CD4-positive, alpha-beta T cell (primary cell): ENCODE data around the gene TCAP. TPM values are rescaled to one million over a fixed set of nuclear protein-coding genes. Genes with fewer than 3 reads are reported as not detected.

Experiments used
- ATAC-seq: fragments of 200-7000 bp; cut with Tn5 transposase; one replicate; pipeline ENCODE4 v1.10.0; 2022; ENCODE audit warnings: mild to moderate bottlenecking; ENCODE audit not compliant: poor library complexity
- CTCF ChIA-PET: fragments of 350-600 bp; sonication (Branson Sonifier 250); formaldehyde crosslinking; loops from one replicate; lab custom pipeline; 2021; ENCODE audit warnings: antibody characterized with exemption, inconsistent platforms; lab: Charles Lee
- POLR2A ChIA-PET: fragments of 350-600 bp; sonication (Branson Sonifier 250); formaldehyde crosslinking; loops from one replicate; lab custom pipeline; 2021; ENCODE audit warnings: antibody characterized with exemption, inconsistent platforms; lab: Charles Lee
- DNase-seq, 14 experiments: peaks; one replicate each; pipeline ENCODE4 v3.0.0-alpha.2; 2013 to 2020; ENCODE audit warnings: mixed read lengths in 2 of 14
- H3K27ac ChIP-seq, 2 donors: one replicate each; pipeline versions ENCODE4 v1.5.1 to v1.7.0; 2013; ENCODE audit warnings: low read length in 2 of 2, low read depth in 1 of 2, mild to moderate bottlenecking in 1 of 2
- H3K27me3 ChIP-seq, 2 experiments: 1 replicate in 1 of 2; 2 replicates in 1 of 2; pipeline versions ENCODE4 v1.6.1 to v1.7.0; 2013; ENCODE audit warnings: low read length in 2 of 2, control low read depth in 1 of 2, mild to moderate bottlenecking in 1 of 2, moderate library complexity in 1 of 2; ENCODE audit not compliant: insufficient read depth in 2 of 2, control insufficient read depth in 1 of 2
- H3K36me3 ChIP-seq: one replicate; pipeline ENCODE4 v1.6.1; 2013; ENCODE audit warnings: low read length, control low read depth; ENCODE audit not compliant: insufficient read depth
- H3K4me1 ChIP-seq: one replicate; pipeline ENCODE4 v1.6.1; 2013; ENCODE audit warnings: low read length, control low read depth; ENCODE audit not compliant: insufficient read depth
- H3K4me3 ChIP-seq: one replicate; pipeline ENCODE4 v1.5.1; 2013; ENCODE audit warnings: mild to moderate bottlenecking, low read length, moderate library complexity
- H3K9me3 ChIP-seq, 2 experiments: 1 replicate in 1 of 2; 2 replicates in 1 of 2; pipeline versions ENCODE4 v1.6.1 to v1.7.0; 2013; ENCODE audit warnings: low read length in 2 of 2, mild to moderate bottlenecking in 2 of 2, control low read depth in 1 of 2, moderate library complexity in 1 of 2; ENCODE audit not compliant: control insufficient read depth in 1 of 2, insufficient read depth in 1 of 2
- H3K27ac Mint-ChIP-seq: one replicate; pipeline ENCODE4 v1.8.0; 2020; ENCODE audit warnings: mixed read lengths
- H3K27me3 Mint-ChIP-seq: one replicate; pipeline ENCODE4 v1.8.0; 2021; ENCODE audit warnings: mixed read lengths
- H3K36me3 Mint-ChIP-seq: one replicate; pipeline ENCODE4 v1.8.0; 2021; ENCODE audit warnings: low read depth, mixed read lengths
- H3K4me1 Mint-ChIP-seq: one replicate; pipeline ENCODE4 v1.8.0; 2021; ENCODE audit warnings: low read depth, mixed read lengths
- H3K4me3 Mint-ChIP-seq: one replicate; pipeline ENCODE4 v1.8.0; 2020; ENCODE audit warnings: mild to moderate bottlenecking, mixed read lengths
- H3K9me3 Mint-ChIP-seq: one replicate; pipeline ENCODE4 v1.8.0; 2020; ENCODE audit warnings: mixed read lengths
- intact Hi-C, 2 experiments: fragments of 100-400 bp; cut with DNase I in 1 of 2; cut with micrococcal nuclease in 1 of 2; formaldehyde crosslinking; loops; one replicate each; pipeline versions ENCODE4 v1.15.1 to v1.9.0; 2023 to 2025; cut with DNase I, micrococcal nuclease
- total RNA-seq, 174 experiments: library from RNA in 2 of 174; stranded (reverse) in 2 of 174; gene quantifications; one replicate each; pipeline ENCODE4 v1.2.3 and lab custom pipeline; 2021 to 2026
- TF ChIP-seq, protein P1 (sequence below): fragments of 200-600 bp; IDR thresholded peaks from one replicate; pipeline ENCODE4 v1.8.0; 2022; ENCODE audit warnings: antibody characterized with exemption, mild to moderate bottlenecking

Gene TCAP
- total RNA-seq, 2 experiments from 2014 or later, result 6.4 TPM

DNA sequence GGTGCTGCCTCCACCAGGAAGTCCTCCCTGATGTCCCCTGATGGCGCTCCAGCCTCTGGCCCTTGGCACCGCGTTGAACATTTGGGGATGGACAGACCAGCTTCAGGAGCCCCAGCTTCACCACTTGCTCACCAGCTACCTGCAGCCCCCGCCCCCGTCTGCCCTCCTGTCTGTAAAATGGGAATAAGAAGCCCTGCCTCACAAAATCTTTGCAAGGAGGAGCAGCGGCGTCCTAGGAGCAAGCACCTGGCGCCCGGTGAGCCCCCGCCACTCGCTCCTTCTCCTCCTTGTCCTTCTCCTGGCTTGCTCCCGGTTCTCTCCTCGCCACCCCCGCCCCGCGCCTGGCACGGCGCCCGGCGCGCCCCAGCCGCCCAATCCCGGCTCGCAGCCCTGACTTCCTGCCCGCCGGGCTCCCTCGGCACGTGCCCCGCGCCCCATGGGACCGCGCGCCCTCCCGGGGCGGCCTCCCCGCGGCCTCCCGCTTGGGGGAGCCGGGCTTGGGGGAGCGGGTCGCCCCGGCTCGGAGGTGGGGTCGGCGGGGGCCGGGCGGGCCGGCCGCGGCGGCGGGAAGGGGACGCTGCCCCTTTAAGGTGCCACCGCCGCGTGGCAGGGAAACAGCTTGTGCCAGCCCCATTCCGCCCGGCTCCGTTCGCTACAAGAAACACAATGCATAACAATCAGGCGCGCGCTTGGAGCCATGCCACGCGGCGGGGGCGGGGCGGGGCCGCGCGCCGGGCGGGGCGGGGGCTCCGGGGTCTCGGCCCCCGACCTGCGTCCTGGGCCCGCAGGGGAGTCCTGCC is 47.5 kb upstream of the TCAP start:
- ATAC-seq (peak; percentile 56), DNase-seq (peak; percentile 28 to 74 (median 46))
- H3K27ac Mint-ChIP-seq, result peak overlapping the region; percentile 49
- intact Hi-C loops, result no loop called here
- TF ChIP-seq, protein P1, sequence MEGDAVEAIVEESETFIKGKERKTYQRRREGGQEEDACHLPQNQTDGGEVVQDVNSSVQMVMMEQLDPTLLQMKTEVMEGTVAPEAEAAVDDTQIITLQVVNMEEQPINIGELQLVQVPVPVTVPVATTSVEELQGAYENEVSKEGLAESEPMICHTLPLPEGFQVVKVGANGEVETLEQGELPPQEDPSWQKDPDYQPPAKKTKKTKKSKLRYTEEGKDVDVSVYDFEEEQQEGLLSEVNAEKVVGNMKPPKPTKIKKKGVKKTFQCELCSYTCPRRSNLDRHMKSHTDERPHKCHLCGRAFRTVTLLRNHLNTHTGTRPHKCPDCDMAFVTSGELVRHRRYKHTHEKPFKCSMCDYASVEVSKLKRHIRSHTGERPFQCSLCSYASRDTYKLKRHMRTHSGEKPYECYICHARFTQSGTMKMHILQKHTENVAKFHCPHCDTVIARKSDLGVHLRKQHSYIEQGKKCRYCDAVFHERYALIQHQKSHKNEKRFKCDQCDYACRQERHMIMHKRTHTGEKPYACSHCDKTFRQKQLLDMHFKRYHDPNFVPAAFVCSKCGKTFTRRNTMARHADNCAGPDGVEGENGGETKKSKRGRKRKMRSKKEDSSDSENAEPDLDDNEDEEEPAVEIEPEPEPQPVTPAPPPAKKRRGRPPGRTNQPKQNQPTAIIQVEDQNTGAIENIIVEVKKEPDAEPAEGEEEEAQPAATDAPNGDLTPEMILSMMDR, result no peak
- ChIA-PET CTCF (interaction anchor here (1.3 kb wide), 1 partner anchor 136 kb away, joined by 4 read pairs; no protein-coding TSS in a partner anchor), POLR2A (interaction anchor here (1.3 to 2.0 kb wide), 2 partner anchors 36 to 363 kb away, joined by 4 to 6 read pairs; partner anchors contain the start of gene PSMD3)
- peaks cover 28% of the 10 kb centered on the region for H3K4me1 ChIP-seq
- peak overlapping the region; percentile 51 for H3K4me3 ChIP-seq
- no peaks in the 10 kb centered on the region for H3K36me3 Mint-ChIP-seq
- H3K4me1 Mint-ChIP-seq, result peaks cover 10% of the 10 kb centered on the region
- H3K27me3 Mint-ChIP-seq, result peaks cover 24% of the 10 kb centered on the region
- H3K9me3 Mint-ChIP-seq, result no peaks in the 10 kb centered on the region
- no peak overlapping the region for H3K27ac ChIP-seq
- no peaks in the 10 kb centered on the region for H3K9me3 ChIP-seq
- no peaks in the 10 kb centered on the region for H3K36me3 ChIP-seq
- peaks cover 0 to 3% of the 10 kb centered on the region in 2 experiments for H3K27me3 ChIP-seq
- peak overlapping the region; percentile 90 for H3K4me3 Mint-ChIP-seq

DNA sequence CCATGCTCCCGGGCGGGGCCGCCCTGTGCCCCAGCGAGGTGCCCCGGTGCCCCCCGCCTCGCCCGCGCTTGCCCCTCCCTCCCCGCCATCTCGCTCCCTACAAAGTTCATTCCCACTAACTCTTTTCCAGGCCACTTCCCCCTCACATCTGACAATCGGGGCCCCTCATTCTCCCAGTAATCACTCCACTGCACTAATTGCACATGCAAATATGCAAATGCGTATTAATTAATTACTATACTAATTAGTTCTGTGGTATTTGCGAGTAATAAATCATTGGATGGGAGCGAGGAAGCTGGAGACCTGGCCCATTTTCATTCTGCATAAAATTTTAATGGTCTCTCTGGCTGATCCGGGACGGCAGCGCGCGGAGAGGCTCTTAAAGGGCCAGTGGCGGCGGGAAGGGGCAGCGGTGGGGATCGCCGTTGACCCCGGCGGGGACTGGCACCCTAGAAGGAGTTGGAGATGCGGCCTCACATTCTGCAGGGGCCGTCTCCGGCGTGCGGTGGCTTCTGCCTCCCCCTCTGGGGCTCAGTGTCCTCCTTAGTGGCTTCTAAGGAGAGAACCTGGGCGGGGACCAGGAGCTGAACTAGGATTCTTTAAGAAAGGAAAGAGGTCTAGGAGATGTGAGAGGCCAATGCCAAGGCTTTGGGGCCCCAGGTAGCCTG is 46.8 kb upstream of the TCAP start:
- ChIA-PET CTCF (interaction anchor here (1.3 to 1.7 kb wide), 2 partner anchors 35 to 135 kb away, joined by 4 to 5 read pairs; no protein-coding TSS in a partner anchor), POLR2A (interaction anchor here (1.0 to 2.0 kb wide), 5 partner anchors 19 to 362 kb away, joined by 3 to 6 read pairs (median 3); partner anchors contain the start of genes MIEN1, PSMD3 and STARD3)
- Histone ChIP-seq H3K4me1 (peaks cover 35% of the 10 kb centered on the region), H3K27me3 (peaks cover 0 to 3% of the 10 kb centered on the region in 2 experiments), H3K27ac (no peak overlapping the region), H3K9me3 (no peaks in the 10 kb centered on the region), H3K4me3 (peak overlapping the region; percentile 51), H3K36me3 (no peaks in the 10 kb centered on the region)
- Mint-ChIP-seq H3K27ac (peak overlapping the region; percentile 49), H3K4me1 (peaks cover 13% of the 10 kb centered on the region), H3K36me3 (no peaks in the 10 kb centered on the region), H3K27me3 (peaks cover 20% of the 10 kb centered on the region), H3K4me3 (peak overlapping the region; percentile 90), H3K9me3 (no peaks in the 10 kb centered on the region)
- ATAC-seq, result no peak
- intact Hi-C loops, result no loop called here
- TF ChIP-seq, protein P1, result no peak
- DNase-seq, result no peak

DNA sequence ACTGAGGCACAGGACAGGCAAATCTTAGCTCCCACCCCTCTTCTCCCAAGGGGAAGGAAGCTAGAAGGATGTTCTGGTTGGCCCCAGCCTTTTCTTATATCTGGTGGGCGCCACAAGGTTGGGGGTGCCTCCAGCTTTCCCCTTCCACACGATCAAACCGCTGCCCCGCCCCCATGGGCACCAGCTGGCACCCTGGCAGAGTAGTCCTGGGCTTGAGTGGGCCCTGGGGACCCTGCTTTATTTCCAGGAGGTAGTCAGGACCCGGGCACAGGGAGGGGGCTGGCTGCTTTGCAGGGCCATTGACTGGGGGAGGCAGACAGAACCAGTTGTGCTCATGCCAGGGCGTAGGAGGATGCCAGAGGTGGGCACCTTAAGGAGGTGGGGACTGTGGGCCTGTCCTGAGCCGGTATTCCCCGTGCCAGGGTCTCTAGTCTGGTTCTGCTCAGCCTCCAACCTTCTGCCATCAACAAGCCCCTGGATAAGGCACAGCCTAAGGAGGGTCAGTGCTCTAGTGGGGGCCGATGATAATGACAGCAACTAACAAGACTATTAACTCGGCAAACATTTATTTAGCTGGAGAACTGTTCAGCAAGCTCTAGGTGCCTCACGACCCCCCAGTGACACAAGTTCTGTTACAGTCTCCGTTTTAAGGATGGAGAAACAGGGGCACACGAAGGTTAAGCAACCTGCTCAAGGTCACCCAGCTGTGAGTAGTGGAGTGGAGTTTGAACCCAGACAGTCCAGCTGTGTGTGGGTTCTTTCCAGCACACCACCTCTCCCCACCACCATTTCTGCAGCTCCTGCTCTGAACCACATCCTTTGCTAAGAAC is 46.0 kb upstream of the TCAP start:
- POLR2A ChIA-PET, result interaction anchor here (1.0 to 2.0 kb wide), 5 partner anchors 19 to 361 kb away, joined by 3 to 6 read pairs (median 3); partner anchors contain the start of genes MIEN1, PSMD3 and STARD3
- CTCF ChIA-PET, result interaction anchor here (1.0 to 1.7 kb wide), 3 partner anchors 35 to 134 kb away, joined by 3 to 5 read pairs (median 4); partner anchors contain the start of gene MIEN1
- TF ChIP-seq, protein P1, result no peak
- Mint-ChIP-seq H3K9me3 (no peaks in the 10 kb centered on the region), H3K27me3 (peaks cover 23% of the 10 kb centered on the region), H3K36me3 (no peaks in the 10 kb centered on the region), H3K4me1 (peaks cover 19% of the 10 kb centered on the region), H3K4me3 (peak overlapping the region; percentile 90), H3K27ac (no peak overlapping the region)
- no peak for ATAC-seq
- peaks cover 40% of the 10 kb centered on the region for H3K4me1 ChIP-seq
- no peak overlapping the region for H3K27ac ChIP-seq
- H3K4me3 ChIP-seq, result no peak overlapping the region
- peaks cover 0 to 3% of the 10 kb centered on the region in 2 experiments for H3K27me3 ChIP-seq
- DNase-seq, result no peak
- intact Hi-C loops, result no loop called here
- H3K36me3 ChIP-seq, result no peaks in the 10 kb centered on the region
- H3K9me3 ChIP-seq, result no peaks in the 10 kb centered on the region
